Endodermal cell (in vitro differentiated cells): ENCODE data around the gene TBC1D2B. TPM values are rescaled to one million over a fixed set of nuclear protein-coding genes. Genes with fewer than 3 reads are reported as not detected.

Experiments used
- DNase-seq: peaks from one replicate; pipeline ENCODE4 v3.0.0-alpha.2; 2017
- H3K27ac ChIP-seq: 2 replicates; pipeline ENCODE4 v1.5.1; 2013; ENCODE audit warnings: mild to moderate bottlenecking, low read depth, low read length, moderate library complexity
- H3K27me3 ChIP-seq: 2 replicates; pipeline ENCODE4 v1.6.1; 2013; ENCODE audit warnings: mild to moderate bottlenecking, low read length, moderate library complexity; ENCODE audit not compliant: insufficient read depth, control insufficient read depth, poor library complexity, severe bottlenecking
- H3K36me3 ChIP-seq: 2 replicates; pipeline ENCODE4 v1.7.0; 2013; ENCODE audit warnings: mild to moderate bottlenecking, low read length, moderate library complexity; ENCODE audit not compliant: control insufficient read depth, insufficient read depth
- H3K4me1 ChIP-seq: one replicate; pipeline ENCODE4 v1.7.0; 2013; ENCODE audit warnings: low read length; ENCODE audit not compliant: control insufficient read depth, insufficient read depth
- H3K4me3 ChIP-seq: 2 replicates; pipeline ENCODE4 v1.5.1; 2013; ENCODE audit warnings: mild to moderate bottlenecking, low read length, moderate library complexity
- H3K9ac ChIP-seq: 2 replicates; pipeline ENCODE4 v1.6.1; 2013; ENCODE audit warnings: mild to moderate bottlenecking, low read length, moderate library complexity; ENCODE audit not compliant: poor library complexity, severe bottlenecking; ENCODE audit errors: extremely low read depth
- H3K9me3 ChIP-seq: 2 replicates; pipeline ENCODE4 v1.6.1; 2013; ENCODE audit warnings: mild to moderate bottlenecking, low read length, moderate library complexity; ENCODE audit not compliant: control insufficient read depth
- H3K27ac Mint-ChIP-seq: 2 replicates; pipeline ENCODE4 v1.8.0; 2020; ENCODE audit warnings: mixed read lengths
- H3K27me3 Mint-ChIP-seq: 2 replicates; pipeline ENCODE4 v1.8.0; 2021; ENCODE audit warnings: mild to moderate bottlenecking, mixed read lengths; ENCODE audit not compliant: insufficient read depth
- H3K36me3 Mint-ChIP-seq: 2 replicates; pipeline ENCODE4 v1.8.0; 2020; ENCODE audit warnings: low read depth, mixed read lengths
- H3K4me1 Mint-ChIP-seq: 2 replicates; pipeline ENCODE4 v1.8.0; 2020; ENCODE audit warnings: mixed read lengths
- H3K4me3 Mint-ChIP-seq: 2 replicates; pipeline ENCODE4 v1.8.0; 2020; ENCODE audit warnings: mild to moderate bottlenecking, moderate library complexity, mixed read lengths
- H3K9me3 Mint-ChIP-seq: 2 replicates; pipeline ENCODE4 v1.8.0; 2020; ENCODE audit warnings: mild to moderate bottlenecking, mixed read lengths
- CTCF ChIP-seq: fragments of 200-600 bp; sonication (generic); conservative IDR thresholded peaks from 2 replicates; pipeline ENCODE4 v1.5.0; 2021; ENCODE audit warnings: antibody characterized with exemption, mild to moderate bottlenecking
- WGBS, 2 experiments: methylation state at CpG; one replicate each; pipeline versions ENCODE4 v1.1.5 to v1.1.7; 2013; ENCODE audit warnings: missing lambda C conversion rate in 2 of 2, mixed read lengths in 1 of 2; ENCODE audit not compliant: insufficient coverage in 1 of 2, insufficient read length in 1 of 2; 5-methylcytosine and 5-hydroxymethylcytosine counted together
- total RNA-seq, 2 donors: library from RNA; stranded (reverse); fragmentation: NEBNext Ultra II Directional in 1 of 2; extraction: Animal tissue kit (Norgen Biotek cat#: 25700) in 1 of 2; gene quantifications; 2 replicates in 1 of 2; 3 replicates in 1 of 2; pipeline ENCODE4 v1.2.1, GENCODE V29; 2021

TBC1D2B gene
- total RNA-seq, 2 donors from 2014 or later = 13.8 to 23.8 TPM

- 89 to 90% methylated on average over 10 to 11 of the region's 11 CpGs for WGBS, 2 experiments
- Mint-ChIP-seq H3K36me3 (no peaks in the 10 kb centered on the region), H3K9me3 (no peaks in the 10 kb centered on the region), H3K4me1 (no peaks in the 10 kb centered on the region), H3K4me3 (no peak overlapping the region), H3K27ac (no peak overlapping the region), H3K27me3 (peaks cover 9% of the 10 kb centered on the region)
- H3K36me3 ChIP-seq = no peaks in the 10 kb centered on the region
- no peaks in the 10 kb centered on the region for H3K4me1 ChIP-seq
- DNase-seq = no peak
- H3K27me3 ChIP-seq = peaks cover 11% of the 10 kb centered on the region
- H3K9ac ChIP-seq = no peak overlapping the region
- TF ChIP-seq CTCF = no peak
- no peaks in the 10 kb centered on the region for H3K9me3 ChIP-seq
- no peak overlapping the region for H3K27ac ChIP-seq
- no peak overlapping the region for H3K4me3 ChIP-seq
Measured at GRCh38 chr15:78098131-78098755, 20.7 kb upstream of the TBC1D2B start.

- no peak for TF ChIP-seq CTCF
- H3K27ac ChIP-seq = no peak overlapping the region
- H3K9ac ChIP-seq = no peak overlapping the region
- Mint-ChIP-seq H3K9me3 (no peaks in the 10 kb centered on the region), H3K36me3 (no peaks in the 10 kb centered on the region), H3K27me3 (peaks cover 10% of the 10 kb centered on the region), H3K4me1 (no peaks in the 10 kb centered on the region), H3K4me3 (no peak overlapping the region), H3K27ac (no peak overlapping the region)
- no peak overlapping the region for H3K4me3 ChIP-seq
- no peaks in the 10 kb centered on the region for H3K9me3 ChIP-seq
- H3K36me3 ChIP-seq = no peaks in the 10 kb centered on the region
- WGBS, 2 experiments = 91% methylated on average over 9 of the region's 9 CpGs; no CpG with 5 or more reads in 1 of the 2 experiments
- DNase-seq = peak; percentile 48
- no peaks in the 10 kb centered on the region for H3K4me1 ChIP-seq
- peaks cover 11% of the 10 kb centered on the region for H3K27me3 ChIP-seq
Measured at GRCh38 chr15:78097667-78098066, 20.2 kb upstream of the TBC1D2B start.

GRCh38 chr15:78093242-78094020 is 15.9 kb upstream of the TBC1D2B start:
- no peak overlapping the region for H3K4me3 Mint-ChIP-seq
- no peak overlapping the region for H3K27ac Mint-ChIP-seq
- H3K4me3 ChIP-seq = no peak overlapping the region
- peaks cover 11% of the 10 kb centered on the region for H3K27me3 ChIP-seq
- no peaks in the 10 kb centered on the region for H3K36me3 ChIP-seq
- H3K9me3 Mint-ChIP-seq = no peaks in the 10 kb centered on the region
- no peaks in the 10 kb centered on the region for H3K36me3 Mint-ChIP-seq
- WGBS, 2 experiments = 81 to 83% methylated on average over 2 to 5 of the region's 5 CpGs
- no peaks in the 10 kb centered on the region for H3K4me1 Mint-ChIP-seq
- no peak overlapping the region for H3K9ac ChIP-seq
- no peaks in the 10 kb centered on the region for H3K9me3 ChIP-seq
- no peak for DNase-seq
- TF ChIP-seq CTCF = no peak
- no peaks in the 10 kb centered on the region for H3K4me1 ChIP-seq
- no peak overlapping the region for H3K27ac ChIP-seq
- peaks cover 21% of the 10 kb centered on the region for H3K27me3 Mint-ChIP-seq
